ENCODE results near the gene ATXN7L3B. TPM values are rescaled to one million over a fixed set of nuclear protein-coding genes. Genes with fewer than 3 reads are reported as not detected.

ATXN7L3B gene
- polyA plus RNA-seq, 3 donors, result 7.6 to 20.2 (median 17.1) TPM

DNA sequence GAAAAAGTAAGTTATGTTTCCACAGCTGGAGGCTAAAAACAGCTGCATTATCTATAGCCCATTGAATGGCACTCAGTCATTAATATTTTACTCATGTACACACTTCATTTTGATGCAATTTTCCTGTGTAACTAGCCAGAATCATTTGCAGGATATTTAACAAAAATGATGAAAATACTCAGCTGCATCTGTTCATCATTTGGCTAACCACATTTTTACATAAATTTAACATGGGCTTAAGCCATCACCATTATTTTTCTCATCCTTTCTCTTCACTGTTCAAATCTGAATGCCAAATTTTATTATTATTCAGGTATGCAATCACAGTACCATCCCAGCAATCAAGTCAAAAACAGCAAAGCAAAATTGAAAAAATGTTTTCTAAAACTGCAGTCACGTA lies 41.8 kb downstream of the ATXN7L3B start:
- Mint-ChIP-seq H3K9me3 (peaks cover 0 to 10% (median 2%) of the 10 kb centered on the region in 7 donors), H3K27me3 (ENCODE audit: low read depth in 3 of 3) (peaks cover 0 to 2% (median 0%) of the 10 kb centered on the region in 3 donors), H3K4me1 (no peaks in the 10 kb centered on the region), H3K4me3 (no peak overlapping the region), H3K36me3 (no peaks in the 10 kb centered on the region), H3K27ac (no peak overlapping the region)
- WGBS (ENCODE audit: insufficient coverage), result 67% methylated on average over 1 of the region's 1 CpG
- Histone ChIP-seq H3K36me3 (replicated peaks in 1 of 2; ENCODE audit: control insufficient read depth in 1 of 2, insufficient read depth in 2 of 2, low read length in 2 of 2) (no peaks in the 10 kb centered on the region), H3K4me1 (ENCODE audit: control insufficient read depth in 1 of 2, insufficient read depth in 2 of 2, low read length in 2 of 2) (no peaks in the 10 kb centered on the region), H3K27ac (ENCODE audit: low read depth in 1 of 2, low read length in 2 of 2) (no peak overlapping the region), H3K79me2 (ENCODE audit: insufficient read depth, low read length) (no peaks in the 10 kb centered on the region), H3K27me3 (ENCODE audit: control insufficient read depth in 2 of 2, insufficient read depth in 2 of 2, low read length in 2 of 2) (no peaks in the 10 kb centered on the region), H3K9ac (ENCODE audit: insufficient read depth, low read length, poor library complexity, severe bottlenecking) (no peak overlapping the region), H4K20me1 (ENCODE audit: insufficient read depth, low read length) (no peaks in the 10 kb centered on the region), H3K4me3 (replicated peaks in 1 of 3; ENCODE audit: low read depth in 2 of 3, low read length in 3 of 3) (no peak overlapping the region), H3K9me3 (replicated peaks in 1 of 2; ENCODE audit: control insufficient read depth in 1 of 2, insufficient read depth in 1 of 2, low read length in 2 of 2) (no peaks in the 10 kb centered on the region), H2AFZ (ENCODE audit: insufficient read depth, low read depth, low read length, poor library complexity, severe bottlenecking) (no peak overlapping the region), H3K4me2 (replicated peaks; ENCODE audit: extremely low read depth, low read length, poor library complexity, severe bottlenecking) (no peak overlapping the region)
- no peak for DNase-seq
- intact Hi-C loops (cut with micrococcal nuclease), result no loop called here
- TF ChIP-seq, protein P1, sequence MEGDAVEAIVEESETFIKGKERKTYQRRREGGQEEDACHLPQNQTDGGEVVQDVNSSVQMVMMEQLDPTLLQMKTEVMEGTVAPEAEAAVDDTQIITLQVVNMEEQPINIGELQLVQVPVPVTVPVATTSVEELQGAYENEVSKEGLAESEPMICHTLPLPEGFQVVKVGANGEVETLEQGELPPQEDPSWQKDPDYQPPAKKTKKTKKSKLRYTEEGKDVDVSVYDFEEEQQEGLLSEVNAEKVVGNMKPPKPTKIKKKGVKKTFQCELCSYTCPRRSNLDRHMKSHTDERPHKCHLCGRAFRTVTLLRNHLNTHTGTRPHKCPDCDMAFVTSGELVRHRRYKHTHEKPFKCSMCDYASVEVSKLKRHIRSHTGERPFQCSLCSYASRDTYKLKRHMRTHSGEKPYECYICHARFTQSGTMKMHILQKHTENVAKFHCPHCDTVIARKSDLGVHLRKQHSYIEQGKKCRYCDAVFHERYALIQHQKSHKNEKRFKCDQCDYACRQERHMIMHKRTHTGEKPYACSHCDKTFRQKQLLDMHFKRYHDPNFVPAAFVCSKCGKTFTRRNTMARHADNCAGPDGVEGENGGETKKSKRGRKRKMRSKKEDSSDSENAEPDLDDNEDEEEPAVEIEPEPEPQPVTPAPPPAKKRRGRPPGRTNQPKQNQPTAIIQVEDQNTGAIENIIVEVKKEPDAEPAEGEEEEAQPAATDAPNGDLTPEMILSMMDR (IDR thresholded peaks at IDR 0.05), result no peak

DNA sequence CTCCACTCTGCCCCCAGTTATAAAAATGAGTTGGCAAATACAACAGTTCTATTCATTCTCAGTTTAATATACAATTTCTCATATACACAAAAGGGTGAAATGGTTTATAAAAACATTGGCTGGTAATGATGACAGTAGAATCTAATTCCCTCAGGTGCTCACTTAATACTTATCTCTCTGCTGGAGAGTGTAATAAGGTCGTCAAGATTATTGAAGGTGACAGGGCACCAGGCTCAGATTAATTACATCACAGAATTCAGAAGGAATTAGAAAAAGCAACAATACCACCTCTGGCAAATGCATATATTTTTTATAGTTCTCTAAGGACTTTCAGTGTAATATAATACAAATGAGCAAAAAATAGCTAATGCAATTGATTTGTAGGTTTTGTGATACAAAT lies 42.3 kb downstream of the ATXN7L3B start:
- Histone ChIP-seq H3K9me3 (replicated peaks in 1 of 2; ENCODE audit: control insufficient read depth in 1 of 2, insufficient read depth in 1 of 2, low read length in 2 of 2) (no peaks in the 10 kb centered on the region), H2AFZ (ENCODE audit: insufficient read depth, low read depth, low read length, poor library complexity, severe bottlenecking) (no peak overlapping the region), H3K27me3 (ENCODE audit: control insufficient read depth in 2 of 2, insufficient read depth in 2 of 2, low read length in 2 of 2) (no peaks in the 10 kb centered on the region), H3K9ac (ENCODE audit: insufficient read depth, low read length, poor library complexity, severe bottlenecking) (no peak overlapping the region), H3K79me2 (ENCODE audit: insufficient read depth, low read length) (no peaks in the 10 kb centered on the region), H3K4me1 (ENCODE audit: control insufficient read depth in 1 of 2, insufficient read depth in 2 of 2, low read length in 2 of 2) (no peaks in the 10 kb centered on the region), H4K20me1 (ENCODE audit: insufficient read depth, low read length) (no peaks in the 10 kb centered on the region), H3K36me3 (replicated peaks in 1 of 2; ENCODE audit: control insufficient read depth in 1 of 2, insufficient read depth in 2 of 2, low read length in 2 of 2) (no peaks in the 10 kb centered on the region), H3K4me2 (replicated peaks; ENCODE audit: extremely low read depth, low read length, poor library complexity, severe bottlenecking) (no peak overlapping the region), H3K27ac (ENCODE audit: low read depth in 1 of 2, low read length in 2 of 2) (no peak overlapping the region), H3K4me3 (replicated peaks in 1 of 3; ENCODE audit: low read depth in 2 of 3, low read length in 3 of 3) (no peak overlapping the region)
- H3K9me3 Mint-ChIP-seq, result peaks cover 0 to 10% (median 2%) of the 10 kb centered on the region in 7 donors
- no peak overlapping the region for H3K27ac Mint-ChIP-seq
- H3K4me1 Mint-ChIP-seq, result no peaks in the 10 kb centered on the region
- no peak overlapping the region for H3K4me3 Mint-ChIP-seq
- H3K36me3 Mint-ChIP-seq, result no peaks in the 10 kb centered on the region
- peaks cover 0 to 2% (median 0%) of the 10 kb centered on the region in 3 donors for H3K27me3 Mint-ChIP-seq (ENCODE audit: low read depth in 3 of 3)
- intact Hi-C loops (cut with micrococcal nuclease), result no loop called here
- TF ChIP-seq, protein P1 (IDR thresholded peaks at IDR 0.05), result no peak
- DNase-seq, result no peak
- WGBS (ENCODE audit: insufficient coverage), result no CpG with 5 or more reads among the region's 1 CpG
